ENCODE results near the gene ELMO3.

Gene ELMO3

DNA sequence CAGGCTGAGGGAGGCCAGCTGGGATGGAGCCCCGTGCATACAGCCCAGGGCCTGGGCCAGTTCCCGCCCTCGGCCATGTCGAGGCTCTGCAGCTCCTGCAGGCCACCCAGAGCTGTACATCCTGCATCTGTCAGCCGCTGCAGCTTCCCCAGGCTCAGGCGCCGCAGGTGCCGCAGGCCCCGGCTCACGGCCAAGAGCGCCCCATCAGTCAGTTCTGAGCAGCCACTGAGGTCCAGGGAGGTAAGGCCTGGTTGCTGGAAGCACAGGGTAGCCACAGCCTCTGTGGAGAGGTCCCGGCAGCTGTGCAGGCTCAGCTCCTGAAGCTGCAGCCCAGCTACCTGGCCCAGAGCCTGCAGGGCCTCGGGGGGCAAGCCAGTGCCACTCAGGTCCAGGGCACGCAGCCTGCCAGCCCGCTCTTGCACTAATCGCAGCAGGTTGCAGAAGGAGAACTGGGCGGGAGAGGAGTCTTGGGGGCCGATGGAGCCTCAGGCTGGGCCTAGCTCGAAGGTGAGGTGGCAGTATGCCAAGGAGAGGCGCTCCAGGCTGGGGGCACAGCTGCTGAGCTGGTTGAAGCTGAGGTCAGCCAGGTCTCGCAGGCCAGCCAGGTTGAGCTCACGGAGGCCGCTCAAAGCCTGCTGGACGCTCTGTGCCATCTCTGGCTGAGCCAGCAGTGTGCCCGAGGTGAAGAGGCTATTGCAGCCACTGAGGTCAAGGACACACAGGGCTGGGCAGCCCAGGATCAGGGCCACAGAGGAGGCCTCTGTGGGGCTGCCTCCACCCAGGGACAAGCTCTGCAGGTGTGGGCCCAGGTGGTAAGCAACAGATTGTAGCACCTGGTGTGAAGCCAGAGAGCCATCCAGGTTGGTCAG lies 11.4 kb downstream of the ELMO3 start:
- TF ChIP-seq, protein P1, sequence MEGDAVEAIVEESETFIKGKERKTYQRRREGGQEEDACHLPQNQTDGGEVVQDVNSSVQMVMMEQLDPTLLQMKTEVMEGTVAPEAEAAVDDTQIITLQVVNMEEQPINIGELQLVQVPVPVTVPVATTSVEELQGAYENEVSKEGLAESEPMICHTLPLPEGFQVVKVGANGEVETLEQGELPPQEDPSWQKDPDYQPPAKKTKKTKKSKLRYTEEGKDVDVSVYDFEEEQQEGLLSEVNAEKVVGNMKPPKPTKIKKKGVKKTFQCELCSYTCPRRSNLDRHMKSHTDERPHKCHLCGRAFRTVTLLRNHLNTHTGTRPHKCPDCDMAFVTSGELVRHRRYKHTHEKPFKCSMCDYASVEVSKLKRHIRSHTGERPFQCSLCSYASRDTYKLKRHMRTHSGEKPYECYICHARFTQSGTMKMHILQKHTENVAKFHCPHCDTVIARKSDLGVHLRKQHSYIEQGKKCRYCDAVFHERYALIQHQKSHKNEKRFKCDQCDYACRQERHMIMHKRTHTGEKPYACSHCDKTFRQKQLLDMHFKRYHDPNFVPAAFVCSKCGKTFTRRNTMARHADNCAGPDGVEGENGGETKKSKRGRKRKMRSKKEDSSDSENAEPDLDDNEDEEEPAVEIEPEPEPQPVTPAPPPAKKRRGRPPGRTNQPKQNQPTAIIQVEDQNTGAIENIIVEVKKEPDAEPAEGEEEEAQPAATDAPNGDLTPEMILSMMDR (IDR thresholded peaks at IDR 0.05; ENCODE audit: low read depth, low read length): no peak
- no peak for DNase-seq (ENCODE audit: low read depth, low spot score)
- H3K4me3 ChIP-seq (ENCODE audit: low read depth, low read length): no peak overlapping the region
- in situ Hi-C loops (cut with HindIII; ENCODE audit: low sequenced_read_pairs): no loop called here

DNA sequence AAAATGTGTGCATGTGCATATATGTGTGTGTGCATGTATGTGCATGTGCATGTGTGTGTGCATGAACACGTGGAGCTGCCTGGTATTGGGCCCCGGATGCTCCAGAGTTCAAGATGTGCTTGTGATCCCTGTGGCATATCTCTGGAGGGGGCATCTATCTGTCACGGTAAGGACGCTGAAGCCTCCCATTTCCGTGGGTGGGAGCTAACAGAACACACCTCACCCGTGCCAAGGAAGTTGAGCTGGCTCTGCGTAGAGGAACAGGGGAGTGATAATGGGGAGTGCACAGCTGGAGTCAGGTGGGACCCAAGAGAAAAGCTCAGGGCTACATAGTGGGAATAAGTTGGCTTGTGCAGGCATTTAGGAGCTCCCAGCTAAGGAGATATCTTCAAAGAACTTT lies 12.7 kb downstream of the ELMO3 start:
- in situ Hi-C loops (cut with HindIII; ENCODE audit: low sequenced_read_pairs): no loop called here

DNA sequence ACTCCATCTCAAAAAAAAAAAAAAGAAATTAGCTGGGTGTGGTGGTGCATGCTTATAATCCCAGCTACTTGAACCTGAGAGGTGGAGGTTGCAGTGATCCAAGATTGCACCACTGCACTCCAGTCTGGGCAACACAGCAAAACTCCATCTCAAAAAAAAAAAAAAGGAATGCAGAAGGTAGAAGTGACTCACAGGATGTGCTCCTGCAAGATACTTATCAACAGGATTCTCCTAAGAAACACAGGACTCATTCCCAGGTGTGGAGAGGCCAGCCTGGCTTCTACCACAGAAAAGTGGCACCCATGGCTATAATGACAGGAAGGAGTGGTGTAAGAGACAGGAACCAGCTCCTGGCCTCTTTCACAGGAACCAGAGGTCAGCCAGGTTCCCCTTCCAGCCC lies 13.8 kb downstream of the ELMO3 start:
- DNase-seq (ENCODE audit: low read depth, low spot score): no peak
- in situ Hi-C loops (cut with HindIII; ENCODE audit: low sequenced_read_pairs): no loop called here
- TF ChIP-seq, protein P1 (IDR thresholded peaks at IDR 0.05; ENCODE audit: low read depth, low read length): no peak
- no peak overlapping the region for H3K4me3 ChIP-seq (ENCODE audit: low read depth, low read length)

More for the DNA sequence above, 12.7 kb downstream of the ELMO3 start:
- no peak for DNase-seq (ENCODE audit: low read depth, low spot score)
- no peak overlapping the region for H3K4me3 ChIP-seq (ENCODE audit: low read depth, low read length)
- TF ChIP-seq, protein P1 (IDR thresholded peaks at IDR 0.05; ENCODE audit: low read depth, low read length): no peak

DNA sequence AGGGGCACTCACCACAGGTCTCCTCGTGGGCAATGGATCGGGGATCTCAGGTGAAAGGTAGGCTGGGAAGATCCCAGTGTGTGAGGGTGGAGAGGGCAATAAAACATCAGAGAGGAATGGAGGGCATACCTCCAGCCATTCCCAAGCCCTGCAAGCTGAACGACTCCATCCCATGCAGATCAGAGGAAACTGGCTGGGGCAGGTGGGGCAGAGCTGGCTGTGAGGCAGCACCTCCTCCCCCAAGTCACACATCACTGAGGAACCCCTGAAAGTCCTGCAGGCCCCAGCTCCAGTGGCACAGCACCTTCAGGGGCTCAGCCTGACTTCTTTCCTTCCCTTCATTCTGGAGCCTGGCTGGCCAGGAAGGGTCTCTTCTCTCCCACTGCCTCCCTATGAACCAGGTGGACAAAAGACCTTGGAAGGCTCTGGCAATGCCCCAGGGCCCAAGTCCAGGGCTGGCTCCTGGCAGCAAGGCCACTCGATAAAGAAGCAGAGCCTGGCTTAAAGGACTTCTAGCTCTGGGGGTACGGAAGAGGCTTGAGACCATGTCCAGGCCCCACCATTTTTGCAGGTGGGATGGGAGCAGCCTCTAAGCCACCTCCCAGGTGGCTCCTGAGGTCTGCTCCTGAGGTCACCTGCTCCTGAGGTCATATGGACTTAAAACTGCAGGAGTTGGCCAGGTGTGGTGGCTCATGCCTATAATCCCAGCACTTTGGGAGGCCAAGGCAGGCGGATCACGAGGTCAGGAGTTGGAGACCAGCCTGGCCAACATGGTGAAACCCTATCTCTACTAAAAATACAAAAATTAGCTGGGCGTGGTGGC lies 14.5 kb downstream of the ELMO3 start:
- in situ Hi-C loops (cut with HindIII; ENCODE audit: low sequenced_read_pairs): no loop called here
- H3K4me3 ChIP-seq (ENCODE audit: low read depth, low read length): no peak overlapping the region
- TF ChIP-seq, protein P1 (IDR thresholded peaks at IDR 0.05; ENCODE audit: low read depth, low read length): no peak
- no peak for DNase-seq (ENCODE audit: low read depth, low spot score)

DNA sequence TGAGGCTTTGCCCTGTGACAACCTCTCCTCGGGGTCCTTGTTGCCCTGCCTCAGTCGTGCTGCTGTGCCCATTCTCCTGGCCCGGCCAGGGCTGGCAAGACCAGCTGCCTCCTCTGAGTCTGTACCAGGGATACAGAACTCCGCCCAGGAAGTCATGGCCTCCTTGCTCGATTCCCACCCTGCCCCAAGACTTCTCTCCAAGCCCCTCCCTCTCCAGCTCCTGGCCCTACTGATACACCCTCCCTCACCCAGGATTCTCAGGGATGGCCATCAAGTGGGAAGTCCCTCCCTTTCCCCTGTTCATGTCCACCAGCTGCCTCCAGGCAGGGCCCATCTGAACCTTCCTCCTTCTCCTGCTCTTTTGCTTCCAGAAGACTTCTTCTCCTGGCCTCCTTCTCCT lies 16.8 kb downstream of the ELMO3 start:
- no peak for DNase-seq (ENCODE audit: low read depth, low spot score)
- no peak overlapping the region for H3K4me3 ChIP-seq (ENCODE audit: low read depth, low read length)
- in situ Hi-C loops (cut with HindIII; ENCODE audit: low sequenced_read_pairs): no loop called here
- TF ChIP-seq, protein P1 (IDR thresholded peaks at IDR 0.05; ENCODE audit: low read depth, low read length): no peak

DNA sequence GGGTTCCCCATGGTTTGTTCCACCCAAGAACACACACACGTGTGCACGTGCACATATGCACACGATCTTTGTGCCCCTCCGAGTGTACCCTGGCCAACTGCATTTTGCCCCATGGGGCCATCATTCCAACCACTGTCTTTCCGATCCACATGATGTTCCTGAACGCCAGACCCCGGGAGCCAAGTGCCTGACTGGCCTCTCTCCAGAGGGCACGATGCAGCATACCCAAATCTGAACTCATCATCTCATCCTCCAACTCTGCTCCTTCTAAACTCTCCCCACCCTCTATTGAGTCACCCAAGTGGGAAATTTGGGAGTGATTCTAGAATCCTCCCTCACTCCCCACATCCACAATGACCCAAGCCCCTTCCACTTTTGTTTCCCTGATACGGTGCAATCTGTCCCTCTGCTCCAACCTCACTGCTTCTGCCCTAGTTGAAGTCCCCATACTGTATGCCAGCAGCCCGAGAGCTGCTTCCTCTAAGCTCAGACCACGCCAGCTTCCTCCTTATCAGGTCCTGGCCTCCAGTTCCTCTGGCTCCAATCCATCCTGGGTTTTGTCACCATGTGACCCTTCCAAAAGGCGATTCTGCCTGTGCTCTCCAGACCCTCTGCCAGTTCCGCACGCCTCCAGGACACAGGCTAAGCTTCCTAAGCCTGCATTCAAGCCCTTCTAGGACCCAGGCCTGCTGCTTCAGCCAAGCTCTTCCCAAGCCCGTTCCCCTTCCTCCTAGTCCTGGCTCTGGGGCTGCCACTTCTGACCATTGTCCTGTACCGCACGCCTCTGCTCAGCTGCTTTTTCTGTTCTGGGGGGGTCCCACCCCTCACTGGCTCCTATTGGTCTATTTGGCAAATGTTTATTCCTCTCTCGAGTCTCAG lies 17.9 kb downstream of the ELMO3 start:
- TF ChIP-seq, protein P1 (IDR thresholded peaks at IDR 0.05; ENCODE audit: low read depth, low read length): no peak
- no peak overlapping the region for H3K4me3 ChIP-seq (ENCODE audit: low read depth, low read length)
- in situ Hi-C loops (cut with HindIII; ENCODE audit: low sequenced_read_pairs): no loop called here
- no peak for DNase-seq (ENCODE audit: low read depth, low spot score)
